PC-3 (cell line): ENCODE results near the gene BCAS4. TPM values are rescaled to one million over a fixed set of nuclear protein-coding genes. Genes with fewer than 3 reads are reported as not detected.

Experiments used
- ATAC-seq: fragments of 200-7000 bp; cut with Tn5 transposase; 2 replicates; pipeline ENCODE4 v1.9.1; 2020; ENCODE audit warnings: mild to moderate bottlenecking, moderate library complexity
- BruUV-seq: library from RNA; stranded (reverse); fragments of 400-500 nt; replicated peaks from 2 replicates; lab custom pipeline; 2021; lab: Mats Ljungman, UMichigan
- CTCF ChIA-PET: fragments of 300-600 bp; sonication (Branson Sonifier 250); formaldehyde crosslinking; loops from one replicate; lab custom pipeline; 2022; ENCODE audit warnings: antibody characterized with exemption; lab: Charles Lee
- POLR2A ChIA-PET: fragments of 300-600 bp; sonication (Branson Sonifier 250); formaldehyde crosslinking; loops from one replicate; lab custom pipeline; 2022; ENCODE audit warnings: antibody characterized with exemption; ENCODE audit not compliant: unreplicated experiment; lab: Charles Lee
- DNase-seq: peaks from one replicate; pipeline ENCODE4 v3.0.0-alpha.2; 2015
- H2AFZ ChIP-seq: fragments of 300-600 bp; sonication (generic); 2 replicates; pipeline ENCODE4 v1.6.0; 2016; ENCODE audit warnings: antibody characterized with exemption, low read length
- H3F3A ChIP-seq: fragments of 300-600 bp; sonication (generic); one replicate; pipeline ENCODE4 v1.6.0; 2017; ENCODE audit warnings: antibody characterized with exemption, low read length, control low read depth, mild to moderate bottlenecking; ENCODE audit not compliant: unreplicated experiment
- H3K27ac ChIP-seq: fragments of 300-600 bp; sonication (generic); 2 replicates; pipeline ENCODE4 v1.5.1; 2016; ENCODE audit warnings: mild to moderate bottlenecking, low read length
- H3K27me3 ChIP-seq: fragments of 300-600 bp; sonication (generic); 2 replicates; pipeline ENCODE4 v1.6.1; 2016; ENCODE audit warnings: low read length, mixed read lengths
- H3K36me3 ChIP-seq: fragments of 300-600 bp; sonication (generic); 2 replicates; pipeline ENCODE4 v1.6.1; 2016; ENCODE audit warnings: low read depth, mixed run types, low read length, mixed read lengths
- H3K4me1 ChIP-seq: fragments of 300-600 bp; sonication (generic); 2 replicates; pipeline ENCODE4 v1.5.1; 2016; ENCODE audit warnings: low read length; ENCODE audit not compliant: insufficient read depth
- H3K4me2 ChIP-seq: fragments of 300-600 bp; sonication (generic); 2 replicates; pipeline ENCODE4 v1.6.0; 2016; ENCODE audit warnings: low read length
- H3K4me3 ChIP-seq: fragments of 300-600 bp; sonication (generic); 2 replicates; pipeline ENCODE4 v1.5.1; 2016; ENCODE audit warnings: mild to moderate bottlenecking, low read length, mixed read lengths
- H3K79me2 ChIP-seq: fragments of 300-600 bp; sonication (generic); 2 replicates; pipeline ENCODE4 v1.6.1; 2017; ENCODE audit warnings: low read length, mixed read lengths
- H3K9ac ChIP-seq: fragments of 300-600 bp; sonication (generic); 2 replicates; pipeline ENCODE4 v1.6.0; 2016; ENCODE audit warnings: mild to moderate bottlenecking, low read length
- H3K9me2 ChIP-seq: fragments of 300-600 bp; sonication (generic); replicated peaks from 2 replicates; pipeline ENCODE4 v1.6.1; 2016; ENCODE audit warnings: mixed run types, low read length, mixed read lengths
- H3K9me3 ChIP-seq: fragments of 300-600 bp; sonication (generic); 2 replicates; pipeline ENCODE4 v1.6.1; 2016; ENCODE audit warnings: low read length, mixed read lengths
- H4K20me1 ChIP-seq: fragments of 300-600 bp; sonication (generic); 2 replicates; pipeline ENCODE4 v1.6.1; 2016; ENCODE audit warnings: low read length, mixed read lengths
- CTCF ChIP-seq: fragments of 300-600 bp; sonication (generic); conservative IDR thresholded peaks from 2 replicates; pipeline ENCODE4 v1.5.1; 2017; ENCODE audit warnings: antibody characterized with exemption, low read depth, mild to moderate bottlenecking, low read length
- EZH2 ChIP-seq: fragments of 300-600 bp; sonication (generic); IDR thresholded peaks from one replicate; pipeline ENCODE4 v1.6.1; 2017; ENCODE audit warnings: antibody characterized with exemption, mild to moderate bottlenecking, low read length; ENCODE audit not compliant: unreplicated experiment
- EZH2phosphoT487 ChIP-seq: fragments of 300-600 bp; sonication (generic); IDR thresholded peaks from 2 replicates; pipeline ENCODE4 v1.6.1; 2018; ENCODE audit warnings: mild to moderate bottlenecking, antibody characterized with exemption, low read length, borderline replicate concordance
- intact Hi-C: fragments of 100-400 bp; cut with micrococcal nuclease; formaldehyde crosslinking; loops from 2 replicates; pipeline ENCODE4 v1.9.0; 2023
- total RNA-seq: library from RNA; depleted of rRNA; stranded (reverse); fragments of >200 nt; gene quantifications from 2 replicates; pipeline ENCODE4 v1.2.3, GENCODE V29; 2014

Gene BCAS4
- total RNA-seq, 1 experiment from 2014 or later: 56.9 TPM

GRCh38 chr20:50824137-50824536, 29.3 kb downstream of the BCAS4 start:
- ATAC-seq (peak; percentile 24; the same call in 1 of the 2 replicates), DNase-seq (peak; percentile 33)
- Histone ChIP-seq H3K9ac (no peak overlapping the region), H3K4me3 (no peak overlapping the region), H4K20me1 (no peaks in the 10 kb centered on the region), H3K4me2 (no peak overlapping the region), H3K27ac (no peak overlapping the region), H3K79me2 (no peaks in the 10 kb centered on the region), H3K27me3 (no peaks in the 10 kb centered on the region), H3F3A (no peaks in the 10 kb centered on the region), H3K36me3 (no peaks in the 10 kb centered on the region), H3K4me1 (no peaks in the 10 kb centered on the region), H3K9me3 (no peaks in the 10 kb centered on the region), H2AFZ (no peak overlapping the region), H3K9me2 (no peaks in the 10 kb centered on the region)
- CTCF ChIA-PET: no interaction called here
- BruUV-seq: no TSS peak
- POLR2A ChIA-PET: no interaction called here
- intact Hi-C loops: no loop called here
- TF ChIP-seq CTCF (no peak), EZH2phosphoT487 (no peak), EZH2 (no peak)

- DNase-seq (no peak), ATAC-seq (no peak)
- no peak overlapping the region for H2AFZ ChIP-seq
- no peak overlapping the region for H3K4me2 ChIP-seq
- ChIA-PET POLR2A (no interaction called here), CTCF (no interaction called here)
- no peak overlapping the region for H3K27ac ChIP-seq
- H3K27me3 ChIP-seq: no peaks in the 10 kb centered on the region
- H4K20me1 ChIP-seq: no peaks in the 10 kb centered on the region
- no peak overlapping the region for H3K4me3 ChIP-seq
- H3K9ac ChIP-seq: no peak overlapping the region
- H3K4me1 ChIP-seq: no peaks in the 10 kb centered on the region
- no TSS peak for BruUV-seq
- intact Hi-C loops: no loop called here
- no peaks in the 10 kb centered on the region for H3K79me2 ChIP-seq
- TF ChIP-seq EZH2phosphoT487 (no peak), EZH2 (no peak), CTCF (no peak)
- H3K9me2 ChIP-seq: no peaks in the 10 kb centered on the region
- H3K36me3 ChIP-seq: no peaks in the 10 kb centered on the region
- no peaks in the 10 kb centered on the region for H3F3A ChIP-seq
- H3K9me3 ChIP-seq: no peaks in the 10 kb centered on the region
Observed at GRCh38 chr20:50826121-50826520, 31.3 kb downstream of the BCAS4 start.

GRCh38 chr20:50828363-50829136, 33.7 kb downstream of the BCAS4 start:
- Histone ChIP-seq H3K27me3 (no peaks in the 10 kb centered on the region), H2AFZ (no peak overlapping the region), H3K4me3 (no peak overlapping the region), H3K79me2 (no peaks in the 10 kb centered on the region), H3K9me3 (no peaks in the 10 kb centered on the region), H3K4me2 (no peak overlapping the region), H3K9ac (no peak overlapping the region), H3K36me3 (no peaks in the 10 kb centered on the region), H3K4me1 (no peaks in the 10 kb centered on the region), H3K27ac (no peak overlapping the region), H4K20me1 (no peaks in the 10 kb centered on the region), H3F3A (no peaks in the 10 kb centered on the region), H3K9me2 (no peaks in the 10 kb centered on the region)
- CTCF ChIA-PET: no interaction called here
- no TSS peak for BruUV-seq
- intact Hi-C loops: no loop called here
- DNase-seq (no peak), ATAC-seq (no peak)
- TF ChIP-seq EZH2: no peak
- no peak for TF ChIP-seq EZH2phosphoT487
- TF ChIP-seq CTCF: no peak
- POLR2A ChIA-PET: interaction anchor here (0.6 kb wide), 1 partner anchor 16 kb away, joined by 4 read pairs; no protein-coding TSS in a partner anchor
